Duodenal mucosa (tissue), 2 donors: ENCODE results near the gene GRIK4.

Experiments
- H3K27ac ChIP-seq: one replicate; pipeline ENCODE4 v1.7.0; 2013; ENCODE audit warnings: low read depth, low read length
- H3K27me3 ChIP-seq, 2 donors: one replicate each; pipeline ENCODE4 v1.7.0; 2013; ENCODE audit warnings: low read length in 2 of 2, control low read depth in 1 of 2; ENCODE audit not compliant: insufficient read depth in 2 of 2, control insufficient read depth in 1 of 2
- H3K36me3 ChIP-seq, 2 donors: one replicate each; pipeline ENCODE4 v1.7.0; 2013; ENCODE audit warnings: low read length in 2 of 2, control low read depth in 1 of 2; ENCODE audit not compliant: insufficient read depth in 2 of 2, control insufficient read depth in 1 of 2
- H3K4me1 ChIP-seq, 2 donors: one replicate each; pipeline ENCODE4 v1.7.0; 2013; ENCODE audit warnings: low read length in 2 of 2, control low read depth in 1 of 2; ENCODE audit not compliant: insufficient read depth in 2 of 2, control insufficient read depth in 1 of 2
- H3K4me3 ChIP-seq, 2 donors: one replicate each; pipeline ENCODE4 v1.7.0; 2013; ENCODE audit warnings: low read length in 2 of 2, low read depth in 1 of 2
- H3K9ac ChIP-seq, 2 donors: one replicate each; pipeline ENCODE4 v1.7.0; 2013; ENCODE audit warnings: low read length in 2 of 2, low read depth in 1 of 2
- H3K9me3 ChIP-seq, 2 donors: one replicate each; pipeline ENCODE4 v1.7.0; 2013; ENCODE audit warnings: low read length in 2 of 2, control low read depth in 1 of 2; ENCODE audit not compliant: control insufficient read depth in 1 of 2

Gene GRIK4

GRCh38 chr11:120978701-120979100 lies 467.2 kb downstream of the GRIK4 start:
- no peak overlapping the region for H3K4me3 ChIP-seq
- no peak overlapping the region for H3K27ac ChIP-seq
- no peaks in the 10 kb centered on the region for H3K9me3 ChIP-seq
- H3K27me3 ChIP-seq = no peaks in the 10 kb centered on the region
- H3K4me1 ChIP-seq = no peaks in the 10 kb centered on the region
- no peaks in the 10 kb centered on the region for H3K36me3 ChIP-seq
- no peak overlapping the region for H3K9ac ChIP-seq

- H3K9ac ChIP-seq = no peak overlapping the region
- H3K27ac ChIP-seq = no peak overlapping the region
These were observed 474.4 kb downstream of the GRIK4 start for GRCh38 chr11:120985718-120986569.

GRCh38 chr11:120988603-120989002 lies 477.1 kb downstream of the GRIK4 start:
- Histone ChIP-seq H3K27me3 (peaks cover 0 to 4% of the 10 kb centered on the region in 2 donors), H3K27ac (no peak overlapping the region), H3K9ac (no peak overlapping the region), H3K9me3 (no peaks in the 10 kb centered on the region), H3K36me3 (no peaks in the 10 kb centered on the region), H3K4me1 (peaks cover 10 to 18% of the 10 kb centered on the region in 2 donors), H3K4me3 (no peak overlapping the region)

More at GRCh38 chr11:120985718-120986569, 474.4 kb downstream of the GRIK4 start:
- no peaks in the 10 kb centered on the region for H3K36me3 ChIP-seq
- no peaks in the 10 kb centered on the region for H3K27me3 ChIP-seq
- H3K4me3 ChIP-seq = peak overlapping the region; percentile 61 to 63
- H3K9me3 ChIP-seq = no peaks in the 10 kb centered on the region
- H3K4me1 ChIP-seq = peaks cover 10 to 18% of the 10 kb centered on the region in 2 donors

GRCh38 chr11:120991830-120992686 lies 480.5 kb downstream of the GRIK4 start:
- H3K27ac ChIP-seq = no peak overlapping the region
- H3K4me3 ChIP-seq = no peak overlapping the region
- no peaks in the 10 kb centered on the region for H3K36me3 ChIP-seq
- no peaks in the 10 kb centered on the region for H3K9me3 ChIP-seq
- peaks cover 2 to 6% of the 10 kb centered on the region in 2 donors for H3K4me1 ChIP-seq
- H3K9ac ChIP-seq = no peak overlapping the region
- peaks cover 4% of the 10 kb centered on the region in 2 donors for H3K27me3 ChIP-seq

- Histone ChIP-seq H3K9me3 (no peaks in the 10 kb centered on the region), H3K4me3 (no peak overlapping the region), H3K27me3 (peaks cover 4 to 5% of the 10 kb centered on the region in 2 donors), H3K27ac (no peak overlapping the region), H3K36me3 (no peaks in the 10 kb centered on the region), H3K4me1 (no peaks in the 10 kb centered on the region), H3K9ac (no peak overlapping the region)
These were observed 482.7 kb downstream of the GRIK4 start for GRCh38 chr11:120994091-120994859.

GRCh38 chr11:120995184-120995583 lies 483.6 kb downstream of the GRIK4 start:
- Histone ChIP-seq H3K27ac (no peak overlapping the region), H3K36me3 (no peaks in the 10 kb centered on the region), H3K9me3 (no peaks in the 10 kb centered on the region), H3K4me1 (no peaks in the 10 kb centered on the region), H3K9ac (no peak overlapping the region), H3K27me3 (peaks cover 4 to 5% of the 10 kb centered on the region in 2 donors), H3K4me3 (no peak overlapping the region)

- Histone ChIP-seq H3K4me3 (no peak overlapping the region), H3K36me3 (no peaks in the 10 kb centered on the region), H3K9me3 (no peaks in the 10 kb centered on the region), H3K9ac (no peak overlapping the region), H3K4me1 (no peaks in the 10 kb centered on the region), H3K27ac (no peak overlapping the region), H3K27me3 (peaks cover 4 to 7% of the 10 kb centered on the region in 2 donors)
These were observed 485.4 kb downstream of the GRIK4 start for GRCh38 chr11:120996973-120997372.

- Histone ChIP-seq H3K9me3 (no peaks in the 10 kb centered on the region), H3K36me3 (no peaks in the 10 kb centered on the region), H3K4me1 (no peaks in the 10 kb centered on the region), H3K9ac (no peak overlapping the region), H3K27ac (no peak overlapping the region), H3K4me3 (no peak overlapping the region), H3K27me3 (peaks cover 0 to 8% of the 10 kb centered on the region in 2 donors)
These were observed 487.0 kb downstream of the GRIK4 start for GRCh38 chr11:120998581-120998980.

GRCh38 chr11:121004206-121004840 lies 492.8 kb downstream of the GRIK4 start:
- Histone ChIP-seq H3K9ac (no peak overlapping the region), H3K4me1 (no peaks in the 10 kb centered on the region), H3K36me3 (no peaks in the 10 kb centered on the region), H3K27ac (no peak overlapping the region), H3K9me3 (no peaks in the 10 kb centered on the region), H3K4me3 (no peak overlapping the region), H3K27me3 (peaks cover 0 to 3% of the 10 kb centered on the region in 2 donors)
